ENCODE data around the gene CNST. TPM values are rescaled to one million over a fixed set of nuclear protein-coding genes. Genes with fewer than 3 reads are reported as not detected.
"Not testable (repeated sequence)": the region's sequence is repeated elsewhere in the genome, so short reads cannot be mapped to it uniquely, and the experiment has no call there.

CNST gene
- polyA plus RNA-seq, 10 donors: 9.8 to 15.3 (median 12.5) TPM

DNA sequence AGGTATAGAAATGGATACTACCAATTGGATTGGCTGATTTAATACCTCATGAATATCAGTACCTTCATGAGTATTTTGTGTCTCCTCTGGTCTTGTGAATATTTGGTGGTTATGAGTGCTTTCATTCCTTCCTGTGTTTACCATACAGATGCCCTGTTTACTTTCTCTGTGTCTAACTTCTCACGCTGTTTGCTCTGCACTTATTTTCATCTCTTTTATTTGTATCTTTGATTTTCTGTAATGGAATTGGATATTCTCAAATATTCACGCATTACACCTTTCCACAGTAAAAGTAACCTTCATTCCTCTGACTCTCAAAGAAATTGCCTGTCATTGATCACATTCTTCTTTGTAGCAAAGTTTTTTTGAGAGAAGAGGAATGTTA, 16.8 kb downstream of the CNST start:
- DNase-seq: no peak

DNA sequence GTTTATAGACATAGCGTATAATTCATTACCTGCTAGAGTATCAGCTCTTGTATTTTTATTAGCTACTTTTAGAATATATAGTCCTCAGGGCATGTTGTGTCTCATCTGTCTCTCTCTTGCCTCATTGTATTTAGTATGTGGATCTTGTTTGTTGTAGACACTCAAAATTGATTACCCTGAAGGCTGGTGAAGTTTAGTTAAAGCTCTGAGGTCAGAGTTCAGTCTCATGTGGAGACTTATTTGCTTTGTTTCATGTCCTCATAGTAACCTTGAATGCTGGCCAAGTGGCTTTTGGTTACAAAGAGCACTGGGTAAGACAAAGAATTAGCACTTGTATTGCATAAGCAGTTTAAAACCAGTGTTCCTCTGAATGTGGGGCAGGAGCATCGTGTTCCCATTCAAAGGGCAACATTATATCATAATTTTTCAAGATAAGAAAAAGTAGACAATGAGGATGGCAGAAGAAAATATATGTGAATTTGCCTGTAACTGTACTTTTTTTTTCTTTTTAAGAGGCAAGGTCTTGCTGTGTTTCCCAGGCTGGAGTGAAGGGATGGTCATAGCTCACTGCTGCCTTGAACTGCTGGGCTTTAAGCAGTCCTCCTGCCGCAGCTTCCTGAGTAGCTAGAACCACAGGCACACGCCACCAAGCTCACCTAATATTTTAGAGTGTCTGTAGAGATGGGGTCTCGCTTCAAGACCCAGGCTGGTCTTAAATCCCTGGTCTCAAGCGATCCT, 17.4 kb downstream of the CNST start:
- no peak for DNase-seq

DNA sequence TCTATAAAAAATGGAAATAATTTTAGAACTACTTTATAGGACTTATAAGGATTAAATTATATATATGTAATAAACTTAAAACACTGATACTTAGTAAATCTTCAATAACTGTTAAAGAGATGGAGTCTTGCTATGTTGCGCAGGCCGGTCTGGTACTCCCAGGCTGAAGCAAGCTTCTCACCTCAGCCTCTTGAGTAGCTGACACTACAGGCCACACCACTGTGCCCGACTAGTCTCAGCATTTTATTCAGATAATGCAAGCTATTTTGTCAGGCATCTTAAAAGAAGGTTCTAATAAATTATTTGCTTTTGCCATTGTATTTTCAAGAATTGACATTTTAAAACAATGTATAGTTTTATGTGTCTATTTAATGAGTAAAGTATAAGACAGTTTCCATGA, 20.8 kb downstream of the CNST start:
- no peak for DNase-seq

DNA sequence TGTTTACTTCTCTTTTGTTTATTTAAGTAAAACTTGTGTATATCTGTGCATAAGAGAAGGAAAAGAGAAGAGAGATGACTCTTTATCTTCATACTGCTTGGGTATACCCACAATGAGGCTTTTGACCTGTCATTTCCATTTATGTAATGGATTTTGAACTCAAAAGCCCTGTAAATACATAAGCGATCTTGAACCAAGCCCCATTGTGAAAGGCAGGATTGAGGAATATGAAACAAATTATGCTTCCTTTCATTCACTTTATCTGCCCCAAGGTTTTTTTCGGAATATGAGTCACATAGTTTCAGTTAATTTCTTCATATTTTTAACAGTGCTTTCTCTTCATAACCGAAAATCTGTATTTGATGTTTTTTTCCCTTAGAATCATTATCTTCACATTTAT, 21.4 kb downstream of the CNST start:
- no peak for DNase-seq

DNA sequence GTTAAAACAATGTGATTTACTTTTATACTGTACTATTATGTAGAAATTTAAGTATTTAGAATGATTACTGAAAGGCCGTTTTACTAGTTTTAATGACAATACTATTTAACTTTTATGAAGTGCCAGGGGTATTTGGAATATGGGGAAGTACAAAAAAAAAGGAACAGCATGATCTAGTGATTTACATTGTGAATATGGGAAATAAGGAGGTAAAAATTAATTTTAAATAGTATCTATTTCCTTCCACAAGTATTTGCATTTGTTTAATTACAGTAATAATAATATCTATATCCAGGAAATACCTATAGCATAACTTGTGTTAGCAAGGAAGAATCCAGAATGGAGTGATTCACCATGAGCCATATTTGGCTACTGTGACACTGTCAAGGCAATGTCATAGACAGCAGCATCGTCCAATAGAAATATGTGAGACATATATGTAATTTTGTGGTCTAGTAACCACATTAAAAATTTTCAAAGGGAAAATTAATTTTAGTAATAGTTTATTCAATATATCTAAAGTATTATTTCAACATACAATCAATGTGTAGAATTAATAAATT, 22.0 kb downstream of the CNST start:
- peak in 1 of 3 donors; percentile 57 for DNase-seq

DNA sequence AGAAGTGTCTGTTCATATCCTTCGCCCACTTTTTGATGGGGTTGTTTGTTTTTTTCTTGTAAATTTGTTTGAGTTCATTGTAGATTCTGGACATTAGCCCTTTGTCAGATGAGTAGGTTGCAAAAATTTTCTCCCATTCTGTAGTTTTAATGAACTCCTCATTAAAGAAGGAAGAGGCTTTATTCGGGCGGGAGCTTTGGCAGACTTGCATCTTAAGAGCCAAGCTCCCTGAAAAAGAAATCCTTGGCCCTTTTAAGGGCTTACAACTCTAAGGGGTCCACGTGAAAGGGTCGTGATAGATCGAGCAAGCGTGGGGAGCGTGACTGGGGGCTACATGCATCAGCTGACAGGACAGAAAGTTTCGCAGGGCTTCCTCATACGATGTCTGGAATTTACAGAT, 23.7 kb downstream of the CNST start:
- DNase-seq: not testable (repeated sequence)

DNA sequence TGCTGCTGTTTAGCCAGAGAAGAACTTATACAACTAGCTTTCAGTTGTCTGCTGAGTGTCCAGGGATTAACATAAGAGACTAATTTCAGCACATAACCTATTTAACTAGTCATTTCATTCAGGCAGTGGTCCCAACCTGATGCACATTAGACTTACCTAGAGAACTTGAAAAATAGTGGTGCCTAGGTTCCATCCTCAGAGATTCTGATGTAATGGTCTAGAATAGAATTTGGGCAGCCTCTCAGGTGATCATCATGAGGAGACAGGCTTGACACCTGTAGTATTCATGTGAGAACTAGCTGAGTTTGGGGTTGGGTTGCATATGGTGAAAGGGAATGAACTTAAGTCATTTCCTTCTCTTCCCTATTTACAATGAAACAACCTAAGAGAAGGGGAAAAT, 24.8 kb downstream of the CNST start:
- no peak for DNase-seq

GRCh38 chr1:246591504-246591903, 25.2 kb downstream of the CNST start:
- DNase-seq: no peak

DNA sequence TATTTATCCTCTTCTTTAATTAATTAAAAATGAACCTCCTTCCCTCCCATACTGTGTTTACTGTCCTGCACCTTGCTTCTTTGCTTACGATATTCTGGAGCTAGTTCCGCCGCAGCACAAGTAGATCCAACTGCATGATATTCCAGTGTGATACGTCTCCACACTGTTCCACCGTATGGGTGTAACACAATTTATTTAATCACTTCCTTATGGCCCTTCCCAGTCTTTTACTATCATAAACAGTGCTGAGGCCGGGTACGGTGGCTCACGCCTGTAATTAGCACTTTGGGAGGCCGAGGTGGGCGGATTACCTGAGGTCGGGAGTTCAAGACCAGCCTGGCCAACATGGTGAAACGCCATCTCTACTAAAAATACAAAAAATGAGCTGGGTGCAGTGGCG, 25.7 kb downstream of the CNST start:
- DNase-seq: no peak

GRCh38 chr1:246592695-246593094, 26.4 kb downstream of the CNST start:
- DNase-seq: peak; percentile 31 to 95 (median 65)

DNA sequence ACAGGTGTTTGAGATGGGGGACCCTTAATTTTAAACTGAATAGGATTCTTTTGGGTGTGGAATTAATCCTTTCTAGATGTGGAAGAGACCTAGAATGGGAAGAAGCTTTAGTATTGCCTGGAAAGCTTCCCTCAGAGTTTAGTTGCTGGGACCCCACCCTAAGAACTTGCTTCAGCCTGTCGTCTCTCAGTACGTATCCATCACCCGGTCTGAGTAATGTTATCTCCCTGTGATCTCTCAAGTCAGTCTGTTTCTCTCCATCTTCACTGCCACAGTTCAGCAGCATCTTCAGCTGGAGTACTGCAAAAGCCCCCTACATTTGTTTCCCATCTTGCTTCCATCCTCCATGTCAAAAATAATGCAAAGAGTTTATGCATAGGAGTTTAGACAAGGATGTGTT, 28.9 kb downstream of the CNST start:
- no peak for DNase-seq

GRCh38 chr1:246597340-246597739, 31.1 kb downstream of the CNST start:
- DNase-seq: peak; percentile 53 to 68 (median 56)

GRCh38 chr1:246597971-246598370, 31.7 kb downstream of the CNST start:
- DNase-seq: no peak

DNA sequence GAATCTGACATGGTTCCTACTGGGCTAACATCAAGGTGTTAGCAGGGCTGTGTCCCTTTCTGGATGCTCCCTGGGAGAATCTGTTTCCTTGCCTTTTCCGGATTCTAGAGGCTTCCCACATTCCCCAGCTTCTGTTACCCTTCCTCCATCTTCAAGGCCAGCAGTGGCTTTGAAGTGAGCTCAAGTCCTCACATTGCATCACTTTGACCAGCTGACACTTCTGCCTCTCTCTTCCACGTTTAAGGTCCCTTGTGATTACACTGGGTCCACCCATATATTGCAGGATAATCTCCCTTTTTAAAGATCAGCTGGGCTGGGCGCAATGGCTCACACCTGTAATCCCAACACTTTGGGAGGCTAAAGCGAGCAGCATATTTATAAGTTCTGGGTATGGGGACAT, 33.1 kb downstream of the CNST start:
- DNase-seq: no peak

DNA sequence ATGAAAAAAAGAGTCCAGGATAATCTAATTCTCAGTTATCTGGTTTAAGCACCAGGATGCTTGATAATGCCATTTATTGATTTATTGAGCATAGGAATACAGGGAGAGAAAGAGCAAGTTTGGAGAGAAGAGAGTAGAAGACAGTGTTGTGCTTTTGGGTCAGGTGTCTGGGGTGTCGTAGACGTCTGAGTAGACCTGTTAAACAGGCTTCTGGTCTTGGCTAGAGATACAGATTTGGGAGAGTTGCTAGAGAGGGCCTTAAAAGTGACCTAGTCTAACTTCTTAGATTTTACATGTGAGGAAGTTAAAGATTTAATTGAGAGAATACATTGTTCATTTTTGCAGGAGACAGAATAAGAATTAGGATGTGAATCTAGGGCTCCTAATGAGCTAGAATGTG, 34.3 kb downstream of the CNST start:
- DNase-seq: no peak

DNA sequence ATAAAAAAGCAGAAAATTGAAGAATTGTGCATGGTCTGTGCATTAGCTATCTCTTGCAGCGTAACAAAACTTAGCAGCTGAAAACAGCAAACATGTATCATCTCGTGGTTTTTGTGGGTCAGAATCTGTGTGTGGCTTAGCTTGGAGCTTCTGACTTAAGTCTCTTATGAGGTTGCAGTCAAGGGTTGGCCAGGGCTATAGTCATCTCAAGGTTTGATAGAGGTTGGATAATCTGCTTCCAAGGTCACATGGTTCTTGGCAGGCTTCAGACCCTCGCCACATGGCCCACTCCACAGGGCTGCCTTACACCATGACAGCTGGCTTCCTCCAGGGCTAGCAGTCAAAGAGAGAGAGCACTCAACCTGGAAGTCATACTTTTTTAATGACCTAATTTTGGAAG, 35.9 kb downstream of the CNST start:
- DNase-seq: no peak

DNA sequence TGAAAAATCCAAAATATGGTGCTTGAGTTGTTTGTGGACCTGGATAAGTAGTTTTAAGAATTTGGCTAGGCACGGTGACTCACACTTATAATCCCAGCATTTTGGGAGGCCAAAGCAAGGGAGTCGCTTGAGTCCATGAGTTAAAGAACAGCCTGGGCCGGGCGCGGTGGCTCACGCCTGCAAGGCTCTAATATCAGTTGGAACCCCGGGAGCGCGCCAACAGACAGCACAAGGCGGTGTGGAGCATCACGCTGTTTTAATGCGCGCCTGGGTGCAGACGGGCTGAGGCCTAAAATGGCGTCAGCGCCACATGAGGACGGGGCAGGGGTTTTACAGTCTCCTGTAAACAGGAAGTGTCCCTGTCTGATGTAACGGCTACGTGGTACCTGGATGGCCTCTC, 39.0 kb downstream of the CNST start:
- not testable (repeated sequence) for DNase-seq

GRCh38 chr1:246607462-246607861, 41.2 kb downstream of the CNST start:
- DNase-seq: no peak

GRCh38 chr1:246608616-246609376, 42.5 kb downstream of the CNST start:
- DNase-seq: peak; percentile 22 to 66 (median 55)

DNA sequence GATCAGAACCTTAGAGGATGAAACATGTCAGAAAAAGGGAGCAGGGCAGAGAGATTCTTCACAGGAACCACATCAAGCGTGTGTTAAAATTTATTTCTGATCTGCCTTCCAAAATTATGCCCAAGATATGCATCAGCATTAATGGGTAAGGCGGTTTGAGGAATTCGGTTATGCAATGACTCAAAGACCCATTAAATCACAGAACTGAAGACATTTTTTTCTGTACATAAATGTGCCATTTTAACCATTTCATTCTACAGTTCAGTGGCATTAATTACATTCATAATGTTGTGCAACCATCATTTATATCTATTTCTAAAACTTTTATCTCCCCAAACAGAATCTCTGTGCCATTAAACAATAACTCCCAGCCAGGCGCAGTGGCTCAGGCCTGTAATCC, 43.4 kb downstream of the CNST start:
- DNase-seq: no peak

- DNase-seq: no peak
Observed at GRCh38 chr1:246613096-246613758, 47.0 kb downstream of the CNST start.

- no peak for DNase-seq
Observed at GRCh38 chr1:246617156-246617555, 50.9 kb downstream of the CNST start.

GRCh38 chr1:246617768-246618167, 51.5 kb downstream of the CNST start:
- no peak for DNase-seq
